Subcutaneous abdominal adipose tissue (tissue), 5 donors: ENCODE data around the gene NPFF.

ENCODE experiments used
- H3K27ac ChIP-seq: one replicate; pipeline ENCODE4 v1.7.0; 2013; ENCODE audit warnings: low read depth, mild to moderate bottlenecking, inconsistent platforms, low read length, moderate library complexity
- H3K27me3 ChIP-seq, 5 donors: one replicate each; pipeline ENCODE4 v1.7.0; 2013; ENCODE audit warnings: low read length in 5 of 5, inconsistent platforms in 1 of 5; ENCODE audit not compliant: control insufficient read depth in 5 of 5, insufficient read depth in 4 of 5
- H3K36me3 ChIP-seq, 5 donors: one replicate each; pipeline ENCODE4 v1.7.0; 2013; ENCODE audit warnings: low read length in 5 of 5; ENCODE audit not compliant: control insufficient read depth in 5 of 5, insufficient read depth in 5 of 5
- H3K4me1 ChIP-seq, 5 donors: one replicate each; pipeline ENCODE4 v1.7.0; 2013; ENCODE audit warnings: low read length in 5 of 5, mild to moderate bottlenecking in 3 of 5, moderate library complexity in 1 of 5; ENCODE audit not compliant: control insufficient read depth in 5 of 5, insufficient read depth in 5 of 5
- H3K4me3 ChIP-seq, 5 donors: one replicate each; pipeline ENCODE4 v1.7.0; 2013; ENCODE audit warnings: low read length in 5 of 5, low read depth in 1 of 5
- H3K9ac ChIP-seq, 5 donors: one replicate each; pipeline ENCODE4 v1.7.0; 2013; ENCODE audit warnings: low read length in 5 of 5, mild to moderate bottlenecking in 4 of 5, moderate library complexity in 3 of 5
- H3K9me3 ChIP-seq, 5 donors: one replicate each; pipeline ENCODE4 v1.7.0; 2013; ENCODE audit warnings: low read length in 5 of 5; ENCODE audit not compliant: control insufficient read depth in 5 of 5
- donor health status: healthy.
- donor health status: healthy.
- donor health status: healthy.
- donor health status: healthy.
- donor health status: healthy.

Gene NPFF

GRCh38 chr12:53497461-53497860 is 9.8 kb downstream of the NPFF start:
- H3K4me1 ChIP-seq: peaks cover 15 to 60% (median 49%) of the 10 kb centered on the region in 5 donors
- H3K4me3 ChIP-seq: no peak overlapping the region
- H3K9ac ChIP-seq: peak overlapping the region in 2 of 5 donors; percentile 19 to 20
- no peaks in the 10 kb centered on the region for H3K36me3 ChIP-seq
- H3K27ac ChIP-seq: no peak overlapping the region
- H3K27me3 ChIP-seq: no peaks in the 10 kb centered on the region
- no peaks in the 10 kb centered on the region for H3K9me3 ChIP-seq

GRCh38 chr12:53496752-53497032 is 10.6 kb downstream of the NPFF start:
- Histone ChIP-seq H3K27ac (no peak overlapping the region), H3K9ac (no peak overlapping the region), H3K4me3 (no peak overlapping the region), H3K9me3 (no peaks in the 10 kb centered on the region), H3K36me3 (no peaks in the 10 kb centered on the region), H3K27me3 (no peaks in the 10 kb centered on the region), H3K4me1 (peaks cover 10 to 59% (median 47%) of the 10 kb centered on the region in 5 donors)

GRCh38 chr12:53495903-53496751 is 11.2 kb downstream of the NPFF start:
- no peak overlapping the region for H3K4me3 ChIP-seq
- H3K9me3 ChIP-seq: no peaks in the 10 kb centered on the region
- H3K27ac ChIP-seq: no peak overlapping the region
- no peaks in the 10 kb centered on the region for H3K27me3 ChIP-seq
- peaks cover 8 to 53% (median 43%) of the 10 kb centered on the region in 5 donors for H3K4me1 ChIP-seq
- no peaks in the 10 kb centered on the region for H3K36me3 ChIP-seq
- no peak overlapping the region for H3K9ac ChIP-seq

GRCh38 chr12:53493610-53494391 is 13.5 kb downstream of the NPFF start:
- Histone ChIP-seq H3K27me3 (no peaks in the 10 kb centered on the region), H3K9me3 (no peaks in the 10 kb centered on the region), H3K27ac (peak overlapping the region; percentile 52), H3K9ac (peak overlapping the region in 2 of 5 donors; percentile 55 to 68), H3K36me3 (no peaks in the 10 kb centered on the region), H3K4me3 (peak overlapping the region; percentile 44 to 74 (median 64)), H3K4me1 (peaks cover 4 to 36% (median 29%) of the 10 kb centered on the region in 5 donors)

- Histone ChIP-seq H3K9ac (peak overlapping the region in 2 of 5 donors; percentile 59 to 68), H3K27ac (peak overlapping the region; percentile 52), H3K27me3 (no peaks in the 10 kb centered on the region), H3K4me3 (peak overlapping the region; percentile 44 to 74 (median 64)), H3K36me3 (peaks cover 0 to 1% (median 0%) of the 10 kb centered on the region in 5 donors), H3K9me3 (no peaks in the 10 kb centered on the region), H3K4me1 (peaks cover 4 to 30% (median 22%) of the 10 kb centered on the region in 5 donors)
Measured at GRCh38 chr12:53492830-53493609, 14.3 kb downstream of the NPFF start.

GRCh38 chr12:53492188-53492587 is 15.1 kb downstream of the NPFF start:
- Histone ChIP-seq H3K27ac (no peak overlapping the region), H3K36me3 (peaks cover 0 to 8% (median 6%) of the 10 kb centered on the region in 5 donors), H3K9ac (peak overlapping the region in 3 of 5 donors; percentile 10 to 59 (median 31)), H3K9me3 (no peaks in the 10 kb centered on the region), H3K4me3 (peak overlapping the region; percentile 34 to 66 (median 55)), H3K27me3 (no peaks in the 10 kb centered on the region), H3K4me1 (peaks cover 4 to 30% (median 22%) of the 10 kb centered on the region in 5 donors)

GRCh38 chr12:53489242-53489864 is 17.9 kb downstream of the NPFF start:
- Histone ChIP-seq H3K27ac (no peak overlapping the region), H3K9me3 (no peaks in the 10 kb centered on the region), H3K27me3 (no peaks in the 10 kb centered on the region), H3K36me3 (peaks cover 0 to 36% (median 29%) of the 10 kb centered on the region in 5 donors), H3K4me3 (no peak overlapping the region), H3K4me1 (peaks cover 4 to 19% (median 16%) of the 10 kb centered on the region in 5 donors), H3K9ac (no peak overlapping the region)

- H3K9ac ChIP-seq: no peak overlapping the region
- no peak overlapping the region for H3K27ac ChIP-seq
Measured at GRCh38 chr12:53486736-53487487, 20.4 kb downstream of the NPFF start.

More at GRCh38 chr12:53486736-53487487, 20.4 kb downstream of the NPFF start:
- Histone ChIP-seq H3K4me3 (no peak overlapping the region), H3K4me1 (peaks cover 0 to 1% (median under 1%) of the 10 kb centered on the region in 5 donors), H3K9me3 (no peaks in the 10 kb centered on the region), H3K36me3 (peaks cover 0 to 61% (median 53%) of the 10 kb centered on the region in 5 donors), H3K27me3 (no peaks in the 10 kb centered on the region)
